ENCODE data around the gene CAPN8. TPM values are rescaled to one million over a fixed set of nuclear protein-coding genes. Genes with fewer than 3 reads are reported as not detected.

The CAPN8 gene
- total RNA-seq, 1 donor from 2014 or later, result not detected

DNA sequence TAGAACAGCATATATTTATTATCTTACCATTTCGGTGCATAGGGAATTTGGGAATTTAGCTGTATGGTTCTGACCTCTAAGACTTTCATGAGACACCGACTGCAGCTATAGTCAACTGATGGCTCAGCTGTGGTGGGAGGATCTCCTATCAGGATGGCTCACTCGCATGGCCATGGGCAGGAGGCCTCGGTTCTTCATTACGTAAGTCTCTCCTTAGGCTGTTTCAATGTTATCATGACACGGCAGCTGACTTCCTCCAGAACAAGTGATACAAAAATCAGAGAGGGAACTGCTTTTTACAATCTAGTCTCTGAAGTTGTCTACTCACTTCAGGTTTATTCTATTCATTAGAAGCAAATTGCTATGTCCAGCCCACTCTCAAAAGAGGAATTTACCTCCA lies 13.3 kb upstream of the CAPN8 start:
- H3K9ac ChIP-seq (ENCODE audit: low read length), result no peak overlapping the region
- H2AFZ ChIP-seq (ENCODE audit: low read depth, low read length), result no peak overlapping the region
- peaks cover 2% of the 10 kb centered on the region for H3K27me3 ChIP-seq (ENCODE audit: insufficient read depth, low read length)
- H3K4me3 ChIP-seq (ENCODE audit: insufficient read depth, low read depth, low read length), result no peak overlapping the region
- H3K27me3 Mint-ChIP-seq (ENCODE audit: low read depth, unreplicated experiment), result peaks cover 13% of the 10 kb centered on the region
- no peaks in the 10 kb centered on the region for H4K20me1 ChIP-seq (ENCODE audit: insufficient read depth, low read length)
- H3K27ac ChIP-seq (ENCODE audit: low read depth, low read length), result no peak overlapping the region
- H3K79me2 ChIP-seq (ENCODE audit: insufficient read depth, low read length), result no peaks in the 10 kb centered on the region
- H3K4me1 Mint-ChIP-seq (ENCODE audit: low read depth, unreplicated experiment), result no peaks in the 10 kb centered on the region
- H3K9me3 Mint-ChIP-seq (ENCODE audit: unreplicated experiment), result peaks cover 17% of the 10 kb centered on the region
- H3K4me3 Mint-ChIP-seq (ENCODE audit: unreplicated experiment), result no peak overlapping the region
- H3K4me1 ChIP-seq (ENCODE audit: insufficient read depth, low read length), result no peaks in the 10 kb centered on the region
- no peak for DNase-seq (ENCODE audit: low read depth)
- no peak for FAIRE-seq
- H3K36me3 Mint-ChIP-seq (ENCODE audit: low read depth, unreplicated experiment), result no peaks in the 10 kb centered on the region
- no peaks in the 10 kb centered on the region for H3K36me3 ChIP-seq (ENCODE audit: insufficient read depth, low read length)
- no peak overlapping the region for H3K27ac Mint-ChIP-seq (ENCODE audit: unreplicated experiment)
- no peak overlapping the region for H3K4me2 ChIP-seq (ENCODE audit: low read length)
- TF ChIP-seq EZH2 (IDR thresholded peaks at IDR 0.05; ENCODE audit: insufficient read depth, low read length), result no peak
- TF ChIP-seq, protein P1, sequence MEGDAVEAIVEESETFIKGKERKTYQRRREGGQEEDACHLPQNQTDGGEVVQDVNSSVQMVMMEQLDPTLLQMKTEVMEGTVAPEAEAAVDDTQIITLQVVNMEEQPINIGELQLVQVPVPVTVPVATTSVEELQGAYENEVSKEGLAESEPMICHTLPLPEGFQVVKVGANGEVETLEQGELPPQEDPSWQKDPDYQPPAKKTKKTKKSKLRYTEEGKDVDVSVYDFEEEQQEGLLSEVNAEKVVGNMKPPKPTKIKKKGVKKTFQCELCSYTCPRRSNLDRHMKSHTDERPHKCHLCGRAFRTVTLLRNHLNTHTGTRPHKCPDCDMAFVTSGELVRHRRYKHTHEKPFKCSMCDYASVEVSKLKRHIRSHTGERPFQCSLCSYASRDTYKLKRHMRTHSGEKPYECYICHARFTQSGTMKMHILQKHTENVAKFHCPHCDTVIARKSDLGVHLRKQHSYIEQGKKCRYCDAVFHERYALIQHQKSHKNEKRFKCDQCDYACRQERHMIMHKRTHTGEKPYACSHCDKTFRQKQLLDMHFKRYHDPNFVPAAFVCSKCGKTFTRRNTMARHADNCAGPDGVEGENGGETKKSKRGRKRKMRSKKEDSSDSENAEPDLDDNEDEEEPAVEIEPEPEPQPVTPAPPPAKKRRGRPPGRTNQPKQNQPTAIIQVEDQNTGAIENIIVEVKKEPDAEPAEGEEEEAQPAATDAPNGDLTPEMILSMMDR (IDR thresholded peaks at IDR 0.05; ENCODE audit: insufficient read depth, low read depth, low read length), result no peak
- H3K9me3 ChIP-seq (ENCODE audit: insufficient read depth, low read depth, low read length), result no peaks in the 10 kb centered on the region

DNA sequence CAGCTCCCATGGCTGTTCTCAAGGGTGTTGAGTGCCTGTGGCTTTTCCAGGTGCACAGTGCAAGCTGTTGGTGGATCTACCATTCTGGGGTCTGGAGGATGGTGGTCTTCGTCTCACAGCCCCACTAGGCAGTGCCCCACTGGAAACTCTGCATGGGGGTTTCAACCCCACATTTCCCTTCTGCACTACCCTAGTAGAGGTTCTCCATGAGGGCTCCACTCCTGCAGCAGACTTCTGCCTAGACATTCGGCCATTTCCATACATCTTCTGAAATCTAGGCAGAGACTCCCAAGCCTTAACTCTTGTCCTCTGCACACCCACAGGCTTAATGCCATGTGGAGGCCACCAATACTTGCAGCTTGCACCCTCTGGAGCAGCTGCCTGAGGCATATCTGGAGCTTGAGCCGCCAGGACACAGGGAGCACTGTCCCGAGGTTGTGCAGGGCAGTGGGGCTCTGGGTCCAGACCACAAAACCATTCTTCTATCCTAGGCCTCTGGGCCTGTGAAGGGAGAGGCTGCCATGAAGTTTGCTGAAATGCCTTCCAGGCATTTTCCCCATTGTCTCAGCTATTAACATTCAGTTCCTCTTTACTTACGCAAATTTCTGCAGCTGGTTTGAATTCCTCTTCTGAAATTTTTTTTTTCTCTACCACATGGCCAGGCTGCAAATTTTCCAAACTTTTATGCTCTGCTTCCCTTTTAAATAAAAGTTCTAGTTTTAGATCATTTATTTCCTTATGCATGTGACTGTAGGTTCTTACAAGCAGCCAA lies 8.8 kb upstream of the CAPN8 start:
- Histone ChIP-seq H3K27me3 (ENCODE audit: insufficient read depth, low read length) (no peaks in the 10 kb centered on the region), H3K9me3 (ENCODE audit: insufficient read depth, low read depth, low read length) (no peaks in the 10 kb centered on the region), H3K4me3 (ENCODE audit: insufficient read depth, low read depth, low read length) (no peak overlapping the region), H4K20me1 (ENCODE audit: insufficient read depth, low read length) (no peaks in the 10 kb centered on the region), H3K36me3 (ENCODE audit: insufficient read depth, low read length) (no peaks in the 10 kb centered on the region), H3K4me1 (ENCODE audit: insufficient read depth, low read length) (no peaks in the 10 kb centered on the region), H3K27ac (ENCODE audit: low read depth, low read length) (no peak overlapping the region), H3K4me2 (ENCODE audit: low read length) (no peak overlapping the region), H3K9ac (ENCODE audit: low read length) (no peak overlapping the region), H2AFZ (ENCODE audit: low read depth, low read length) (no peak overlapping the region), H3K79me2 (ENCODE audit: insufficient read depth, low read length) (no peaks in the 10 kb centered on the region)
- no peaks in the 10 kb centered on the region for H3K36me3 Mint-ChIP-seq (ENCODE audit: low read depth, unreplicated experiment)
- no peak for TF ChIP-seq EZH2 (IDR thresholded peaks at IDR 0.05; ENCODE audit: insufficient read depth, low read length)
- TF ChIP-seq, protein P1 (IDR thresholded peaks at IDR 0.05; ENCODE audit: insufficient read depth, low read depth, low read length), result no peak
- peaks cover 19% of the 10 kb centered on the region for H3K9me3 Mint-ChIP-seq (ENCODE audit: unreplicated experiment)
- DNase-seq (ENCODE audit: low read depth) (no peak), FAIRE-seq (no peak)
- H3K27ac Mint-ChIP-seq (ENCODE audit: unreplicated experiment), result no peak overlapping the region
- peaks cover 2% of the 10 kb centered on the region for H3K27me3 Mint-ChIP-seq (ENCODE audit: low read depth, unreplicated experiment)
- H3K4me3 Mint-ChIP-seq (ENCODE audit: unreplicated experiment), result no peak overlapping the region
- peaks cover 5% of the 10 kb centered on the region for H3K4me1 Mint-ChIP-seq (ENCODE audit: low read depth, unreplicated experiment)
